GM18519 (cell line): ENCODE data around the gene ACVR1B.

ENCODE experiments used
- ATAC-seq: cut with Tn5 transposase; IDR thresholded peaks from one replicate; pipeline ENCODE4 v1.9.1; 2021; ENCODE audit warnings: mild to moderate bottlenecking, moderate library complexity; ENCODE audit not compliant: unreplicated experiment, low FRiP score

The ACVR1B gene

GRCh38 chr12:51951199-51951842 lies at the start of gene ACVR1B:
Gene ACVR1B (plus strand): TSS chr12:51951699. CDS start chr12:51951744, 45 bp downstream.
- ATAC-seq = peak; percentile 72

GRCh38 chr12:51901881-51902280 lies 49.6 kb upstream of the ACVR1B start:
- no peak for ATAC-seq

- ATAC-seq = no peak
These were observed 46.5 kb upstream of the ACVR1B start for GRCh38 chr12:51904951-51905470.

GRCh38 chr12:51905471-51906429 lies 45.7 kb upstream of the ACVR1B start:
- no peak for ATAC-seq

- ATAC-seq = no peak
These were observed 44.9 kb upstream of the ACVR1B start for GRCh38 chr12:51906430-51907082.

- ATAC-seq = no peak
These were observed 44.2 kb upstream of the ACVR1B start, which contains the start of gene ACVRL1 for GRCh38 chr12:51907083-51907855. Gene ACVRL1 (plus strand): TSS chr12:51907504. CDS start chr12:51912475, 4,971 bp downstream.

- no peak for ATAC-seq
These were observed 43.6 kb upstream of the ACVR1B start for GRCh38 chr12:51907856-51908425.

GRCh38 chr12:51908876-51909592 lies 42.5 kb upstream of the ACVR1B start:
- ATAC-seq = no peak

- ATAC-seq = no peak
These were observed 41.3 kb upstream of the ACVR1B start for GRCh38 chr12:51910168-51910567.

GRCh38 chr12:51910691-51911090 lies 40.8 kb upstream of the ACVR1B start:
- ATAC-seq = no peak

GRCh38 chr12:51911307-51911706 lies 40.2 kb upstream of the ACVR1B start:
- ATAC-seq = no peak

GRCh38 chr12:51911788-51912711 lies 39.4 kb upstream of the ACVR1B start:
- no peak for ATAC-seq

GRCh38 chr12:51913071-51914033 lies 38.1 kb upstream of the ACVR1B start:
- ATAC-seq = no peak

- no peak for ATAC-seq
These were observed 37.2 kb upstream of the ACVR1B start for GRCh38 chr12:51914034-51914923.

GRCh38 chr12:51915003-51915625 lies 36.4 kb upstream of the ACVR1B start:
- ATAC-seq = no peak
